Body of pancreas (tissue), 4 donors: ENCODE data around the gene KRTAP6-1.

Experiments used
- POLR2A ChIP-seq, 3 donors: fragments of 450-650 bp; IDR thresholded peaks; one replicate each; pipeline ENCODE4 v1.6.1; 2016; ENCODE audit warnings: antibody characterized with exemption in 3 of 3, mild to moderate bottlenecking in 2 of 3
- TF ChIP-seq, protein P1 (sequence below), 7 experiments: fragments of 450-650 bp in 4 of 7; fragments of 200-600 bp in 3 of 7; sonication (generic) in 3 of 7; IDR thresholded peaks; one replicate each; pipeline ENCODE4 v1.5.1; 2016 to 2019; ENCODE audit warnings: antibody characterized with exemption in 7 of 7

DNA sequence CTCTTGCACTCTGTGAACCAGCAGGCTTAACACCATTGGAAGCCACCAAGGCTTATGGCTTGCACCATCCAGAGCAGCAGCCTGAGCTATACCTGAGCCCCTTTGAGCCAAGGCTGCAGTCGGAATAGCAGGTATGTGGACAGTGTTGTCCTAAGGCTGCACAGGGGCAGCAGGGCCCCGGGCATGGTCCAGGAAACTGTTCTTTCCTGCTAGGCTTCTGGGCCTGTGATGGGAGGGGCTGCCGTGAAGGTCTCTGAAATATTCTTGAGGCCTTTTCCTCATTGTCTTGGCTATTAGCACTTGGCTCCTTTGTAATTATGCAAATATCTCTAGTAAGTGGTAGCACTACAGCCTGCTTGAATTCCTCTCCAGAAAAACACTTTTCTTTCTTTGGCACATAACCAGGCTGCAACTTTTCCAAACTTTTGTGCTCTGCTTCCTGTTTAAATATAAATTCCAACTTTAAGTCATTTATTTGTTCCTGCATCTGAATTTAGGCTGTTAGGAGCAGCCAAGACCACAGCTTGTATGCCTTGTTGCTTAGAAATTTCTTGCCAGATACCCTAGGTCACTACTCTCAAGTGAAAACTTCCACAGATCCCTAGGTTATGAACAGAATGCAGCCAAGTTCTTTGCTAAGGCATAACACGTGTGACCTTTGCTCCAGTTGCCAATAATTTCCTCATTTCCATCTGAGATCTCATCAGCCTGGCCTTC is 11.9 kb upstream of the KRTAP6-1 start:
- TF ChIP-seq, protein P1, sequence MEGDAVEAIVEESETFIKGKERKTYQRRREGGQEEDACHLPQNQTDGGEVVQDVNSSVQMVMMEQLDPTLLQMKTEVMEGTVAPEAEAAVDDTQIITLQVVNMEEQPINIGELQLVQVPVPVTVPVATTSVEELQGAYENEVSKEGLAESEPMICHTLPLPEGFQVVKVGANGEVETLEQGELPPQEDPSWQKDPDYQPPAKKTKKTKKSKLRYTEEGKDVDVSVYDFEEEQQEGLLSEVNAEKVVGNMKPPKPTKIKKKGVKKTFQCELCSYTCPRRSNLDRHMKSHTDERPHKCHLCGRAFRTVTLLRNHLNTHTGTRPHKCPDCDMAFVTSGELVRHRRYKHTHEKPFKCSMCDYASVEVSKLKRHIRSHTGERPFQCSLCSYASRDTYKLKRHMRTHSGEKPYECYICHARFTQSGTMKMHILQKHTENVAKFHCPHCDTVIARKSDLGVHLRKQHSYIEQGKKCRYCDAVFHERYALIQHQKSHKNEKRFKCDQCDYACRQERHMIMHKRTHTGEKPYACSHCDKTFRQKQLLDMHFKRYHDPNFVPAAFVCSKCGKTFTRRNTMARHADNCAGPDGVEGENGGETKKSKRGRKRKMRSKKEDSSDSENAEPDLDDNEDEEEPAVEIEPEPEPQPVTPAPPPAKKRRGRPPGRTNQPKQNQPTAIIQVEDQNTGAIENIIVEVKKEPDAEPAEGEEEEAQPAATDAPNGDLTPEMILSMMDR (IDR thresholded peaks at IDR 0.05): no peak
- no peak for TF ChIP-seq POLR2A (IDR thresholded peaks at IDR 0.05)
